Measurements from ENCODE around the gene FNIP2.
"Not testable (repeated sequence)": the region's sequence is repeated elsewhere in the genome, so short reads cannot be mapped to it uniquely, and the experiment has no call there.

FNIP2 gene

DNA sequence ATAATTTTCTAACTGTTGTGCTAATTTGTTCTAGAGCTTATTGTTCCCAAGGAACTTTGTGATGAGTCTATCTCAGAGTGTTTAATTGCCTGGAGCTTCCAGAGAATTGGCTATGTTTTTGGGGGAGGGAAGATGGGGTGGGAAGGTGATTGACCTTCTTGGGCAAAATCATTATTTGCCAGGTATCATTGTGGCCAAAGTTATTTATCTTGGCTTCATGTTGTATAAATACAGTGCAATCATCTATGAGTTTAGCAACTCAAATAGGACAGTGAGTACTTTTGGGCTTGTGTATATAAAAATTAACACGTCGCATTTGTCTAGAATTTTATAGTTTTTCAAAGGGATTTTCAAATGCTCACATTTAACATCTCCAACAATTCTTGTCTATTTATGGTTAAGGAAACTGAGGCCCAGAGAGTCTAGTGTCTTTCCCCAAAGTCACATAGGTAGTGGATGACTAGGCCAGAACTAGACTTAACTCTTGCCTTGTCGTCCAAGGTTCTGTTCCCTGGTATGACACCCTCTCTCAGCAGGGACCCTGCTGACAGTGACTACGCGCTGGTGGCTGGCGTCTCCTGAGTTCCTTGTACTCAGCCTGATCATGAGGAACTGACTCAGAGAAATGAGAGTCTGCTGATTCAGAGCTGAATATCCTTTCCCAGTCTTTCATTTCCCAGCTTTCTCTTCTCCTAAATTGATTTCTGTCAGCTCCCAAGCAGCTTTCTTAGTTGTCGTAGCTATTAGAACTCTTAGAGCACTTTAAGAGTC is 27.7 kb downstream of the FNIP2 start:
- no peak for DNase-seq

DNA sequence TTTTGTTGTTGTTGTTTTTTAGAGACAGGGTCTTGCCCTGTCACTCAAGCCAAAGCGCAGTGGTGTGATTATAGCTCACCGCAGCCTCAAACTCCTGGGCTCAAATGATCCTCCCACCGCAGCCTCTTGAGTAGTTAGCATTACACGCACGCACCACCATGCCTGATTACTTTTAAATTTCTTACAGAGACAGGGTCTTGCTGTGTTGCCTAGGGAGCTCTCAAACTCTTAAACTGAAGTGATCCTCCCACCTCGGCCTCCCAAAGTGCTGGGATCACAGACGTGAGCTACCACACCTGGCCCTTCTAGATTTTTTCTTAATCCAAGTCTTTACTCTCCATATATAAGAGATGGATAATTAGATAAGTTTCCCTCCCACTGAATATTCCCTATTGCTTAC is 29.2 kb downstream of the FNIP2 start:
- DNase-seq, result no peak

DNA sequence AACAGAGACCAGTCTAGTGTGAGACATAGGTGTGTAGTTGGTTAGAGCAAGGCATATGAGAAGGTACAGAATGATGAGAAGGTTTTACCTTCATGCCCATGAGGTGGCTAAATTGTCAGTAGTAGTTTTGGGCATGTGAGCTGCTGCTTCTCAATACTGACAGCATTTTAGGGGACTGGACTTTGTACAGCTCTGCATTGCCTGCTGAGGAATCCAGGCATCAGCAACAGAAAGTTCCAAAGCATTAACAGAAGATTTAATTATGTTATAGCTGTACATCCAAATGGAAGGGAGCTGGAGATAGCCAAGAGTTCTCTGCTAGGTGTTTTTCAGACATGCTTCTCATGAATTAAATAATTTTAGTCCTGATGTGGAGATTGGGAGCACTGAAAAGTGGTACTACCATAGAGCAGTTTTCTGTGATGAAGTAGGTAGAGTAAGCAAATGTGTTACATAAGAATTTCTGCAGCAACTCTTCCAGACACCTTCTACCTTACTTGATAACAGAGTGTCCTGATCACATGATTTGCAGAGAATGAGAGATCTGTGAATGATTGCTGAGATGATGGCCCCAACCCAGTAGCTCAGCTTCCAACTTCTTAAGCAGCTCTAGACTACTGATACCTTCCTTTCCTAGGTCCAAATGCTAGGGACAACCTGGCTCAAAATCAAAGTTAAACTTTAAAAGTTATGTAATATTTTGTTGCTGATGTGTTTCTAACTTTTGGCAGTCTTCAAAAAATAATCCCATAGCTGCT is 30.4 kb downstream of the FNIP2 start:
- DNase-seq, result no peak

DNA sequence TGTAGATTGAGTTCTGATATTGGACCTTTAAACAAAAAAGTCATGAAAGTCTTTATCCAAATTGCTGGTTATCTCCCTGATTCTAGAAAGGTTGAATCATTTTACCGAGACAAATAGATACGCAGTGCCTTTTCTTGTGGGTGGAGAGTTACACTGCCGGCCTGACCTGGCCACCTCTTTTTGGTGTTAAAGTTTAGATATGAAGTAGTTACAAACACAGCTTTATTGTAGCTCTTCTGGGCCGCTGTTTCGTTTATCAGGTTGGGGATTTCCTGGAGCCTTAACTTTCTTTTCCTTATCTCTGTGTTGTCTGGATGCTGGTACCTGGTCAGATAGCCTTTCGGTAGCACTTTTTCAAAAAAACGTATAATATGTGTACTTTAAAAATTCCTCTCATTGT is 31.0 kb downstream of the FNIP2 start:
- no peak for DNase-seq

DNA sequence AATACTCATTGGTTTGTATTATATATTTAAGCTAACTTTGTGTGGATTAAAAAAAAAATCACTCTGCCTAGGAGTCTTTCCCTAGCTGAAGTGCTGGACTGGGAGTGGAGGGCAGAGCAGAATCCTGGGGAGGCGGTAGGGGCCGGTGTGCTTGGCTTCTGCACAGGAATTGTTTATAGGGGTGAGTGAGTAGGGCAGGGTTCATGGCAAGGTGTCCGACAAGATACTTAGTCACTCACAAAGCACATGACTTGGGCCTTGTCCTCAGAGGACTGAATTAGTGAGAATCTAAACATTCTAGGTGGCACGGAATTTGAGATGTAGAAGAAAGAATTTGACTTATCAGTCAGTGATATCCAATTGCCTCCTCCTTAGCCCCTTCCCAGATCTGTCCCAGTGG is 32.2 kb downstream of the FNIP2 start:
- DNase-seq, result no peak

DNA sequence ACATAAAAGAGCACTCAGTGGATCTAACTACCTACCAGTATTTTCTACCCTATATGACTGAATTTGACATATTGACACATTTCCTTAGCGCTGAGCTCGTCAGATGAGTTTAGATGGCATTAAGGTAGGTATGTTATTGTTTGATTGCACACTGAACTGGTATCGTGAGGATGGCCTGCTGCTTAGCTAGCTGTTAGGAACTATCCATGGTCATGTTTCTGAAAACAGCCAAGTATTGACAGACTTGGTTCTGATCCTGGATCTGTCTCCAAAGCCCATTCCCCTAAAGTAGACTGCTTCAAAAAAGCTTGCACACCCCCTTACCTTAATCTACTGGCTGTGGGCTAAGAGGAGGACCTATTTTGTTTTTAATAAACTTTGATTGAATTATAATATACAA is 32.9 kb downstream of the FNIP2 start:
- DNase-seq, result no peak

DNA sequence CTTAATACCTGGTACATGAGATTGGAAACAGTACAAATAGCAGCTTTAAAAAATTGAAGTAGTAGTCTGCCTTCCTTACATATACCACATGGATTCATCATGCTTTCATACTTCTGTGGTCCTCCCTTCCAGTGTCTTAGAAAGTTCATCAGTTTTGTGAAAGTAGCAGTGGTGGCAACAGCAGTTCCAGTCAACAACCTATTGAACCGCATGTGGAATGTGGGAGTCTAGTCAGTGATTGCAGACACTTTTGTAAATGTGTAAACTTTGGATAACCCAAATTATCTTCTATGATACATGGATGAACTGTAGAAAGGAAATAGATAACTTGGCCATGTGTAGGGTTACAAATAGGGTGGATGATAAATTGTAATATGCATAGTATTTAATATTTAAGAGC is 34.1 kb downstream of the FNIP2 start:
- no peak for DNase-seq

DNA sequence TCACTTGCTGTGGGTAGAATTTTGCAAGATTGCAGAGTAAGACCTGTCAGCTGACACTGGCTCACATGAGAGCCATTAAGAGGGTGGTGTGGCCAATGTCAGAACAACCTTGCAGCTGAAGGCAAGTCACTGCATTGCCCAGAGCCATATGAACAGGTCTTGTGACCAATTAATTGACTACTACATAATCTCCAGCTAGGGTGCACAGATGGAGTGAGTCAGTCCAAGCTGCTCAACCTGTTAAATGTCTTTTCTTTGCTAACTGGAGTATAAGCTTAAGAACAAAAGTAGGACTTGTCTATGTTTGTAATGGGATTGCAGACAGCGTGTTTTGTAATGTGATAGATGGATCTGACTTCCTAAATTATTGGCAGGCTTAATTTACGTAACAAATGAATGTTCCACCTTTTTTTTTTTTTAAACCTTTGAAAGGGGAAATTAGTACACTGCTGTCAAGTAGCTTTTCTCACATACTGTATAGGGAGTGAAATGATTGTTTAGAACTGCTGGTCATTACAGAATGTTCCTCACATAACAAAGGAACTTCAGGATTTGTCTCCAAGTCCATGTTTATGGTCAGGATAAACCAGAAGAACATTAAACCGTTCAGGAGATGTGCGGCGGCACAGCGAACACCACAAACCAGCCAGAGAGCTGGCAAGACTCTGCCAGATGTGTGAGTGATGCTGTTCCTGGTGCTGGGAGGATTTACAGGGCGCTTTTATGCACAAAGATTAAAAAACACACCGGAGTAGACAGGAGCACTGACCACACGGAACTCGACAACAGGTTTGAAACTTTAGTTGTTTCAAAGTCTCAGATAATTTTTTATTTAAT is 37.0 kb downstream of the FNIP2 start:
- no peak for DNase-seq

DNA sequence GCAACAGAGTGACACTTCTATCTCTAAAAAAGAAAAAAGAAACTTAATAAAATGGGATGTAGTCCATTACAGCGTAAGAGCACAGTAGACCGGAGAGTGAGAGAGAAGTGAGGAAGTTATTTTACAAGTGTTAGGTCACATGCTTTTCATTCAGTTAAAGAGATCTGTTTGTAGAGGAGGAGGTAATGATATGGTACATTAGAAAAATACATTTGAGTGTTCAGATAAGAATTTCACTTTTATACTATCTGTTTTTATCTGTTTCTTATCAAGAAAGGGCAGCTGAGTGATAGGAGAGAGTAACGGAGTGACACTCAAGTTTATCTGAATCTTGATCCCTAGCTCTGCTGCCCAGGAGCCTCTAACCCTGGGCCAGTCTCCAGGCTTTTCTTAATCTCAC is 38.9 kb downstream of the FNIP2 start:
- DNase-seq, result no peak

DNA sequence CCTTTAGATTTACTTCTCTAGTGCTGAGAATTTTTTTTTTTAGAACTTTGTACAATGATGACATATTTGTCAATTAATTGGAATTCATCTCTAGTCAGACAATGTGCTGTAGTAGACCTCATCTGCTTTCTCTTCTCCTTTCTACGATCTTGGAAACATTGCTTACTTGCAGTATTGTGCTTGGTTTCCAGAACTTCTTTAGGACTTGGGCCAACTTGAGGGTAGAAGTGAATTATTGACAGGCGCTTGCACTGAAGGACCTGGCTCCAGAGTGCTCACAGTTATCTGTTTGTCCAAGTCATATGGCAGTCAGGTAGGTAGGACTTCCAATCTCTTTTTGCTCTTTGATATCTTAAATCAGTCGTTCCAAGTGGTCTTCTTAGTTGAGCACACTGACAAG is 39.6 kb downstream of the FNIP2 start:
- no peak for DNase-seq

DNA sequence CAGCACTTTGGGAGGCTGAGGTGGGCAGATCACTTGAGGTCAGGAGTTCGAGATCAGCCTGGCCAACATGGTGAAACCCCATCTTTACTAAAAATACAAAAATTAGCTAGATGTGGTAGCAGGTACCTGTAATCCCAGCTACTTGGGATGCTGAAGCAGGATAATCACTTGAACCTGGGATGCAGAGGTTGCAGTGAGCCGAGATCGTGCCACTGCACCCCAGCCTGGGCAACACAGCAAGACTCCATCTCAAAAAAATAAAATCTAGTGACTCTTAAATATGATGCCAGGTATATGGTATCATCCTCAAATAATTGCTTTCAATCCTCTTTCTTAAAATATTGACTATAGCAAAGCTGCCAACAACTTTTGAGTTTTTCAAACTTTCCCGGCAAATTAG is 40.4 kb downstream of the FNIP2 start:
- DNase-seq, result not testable (repeated sequence)

DNA sequence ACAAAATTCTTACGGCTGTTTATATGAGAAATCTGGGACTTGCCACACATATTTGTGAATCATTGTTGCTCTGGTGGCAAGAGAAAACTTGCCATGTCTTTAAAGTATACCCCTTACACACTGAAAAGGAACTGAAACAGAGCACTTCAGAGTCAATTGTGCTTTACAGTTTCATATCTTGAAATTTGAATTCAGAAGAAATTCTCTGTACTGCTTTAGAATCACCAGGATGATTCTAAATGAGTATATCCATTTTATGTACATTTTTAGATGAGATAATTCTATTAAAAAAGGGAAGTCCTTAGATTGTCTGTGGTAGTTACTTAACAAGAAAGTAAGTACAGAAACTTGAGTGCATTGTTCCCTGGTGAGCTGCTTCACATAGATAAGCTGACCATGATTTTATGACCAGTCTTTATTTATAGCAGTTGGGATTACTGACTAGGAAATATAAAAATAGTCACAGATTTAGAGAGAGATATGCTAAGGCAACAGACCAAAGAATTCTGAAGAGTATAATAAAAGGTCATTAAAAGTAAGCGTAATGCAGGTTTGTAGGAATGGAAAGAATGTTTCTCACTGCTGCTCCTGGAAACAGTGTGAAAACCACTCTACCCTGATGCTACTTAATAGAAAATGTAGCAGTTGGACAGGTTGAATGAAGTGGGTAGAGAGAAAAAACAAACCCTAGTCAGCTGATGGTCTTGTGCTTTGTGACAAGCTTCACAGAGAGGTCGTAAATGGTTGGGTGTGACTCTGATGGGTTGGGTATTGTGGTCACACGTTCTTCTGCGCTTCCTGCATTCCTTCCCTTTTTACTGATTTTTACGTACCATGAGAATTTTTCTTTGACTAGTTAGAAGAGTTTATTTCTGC is 41.0 kb downstream of the FNIP2 start:
- DNase-seq, result no peak

DNA sequence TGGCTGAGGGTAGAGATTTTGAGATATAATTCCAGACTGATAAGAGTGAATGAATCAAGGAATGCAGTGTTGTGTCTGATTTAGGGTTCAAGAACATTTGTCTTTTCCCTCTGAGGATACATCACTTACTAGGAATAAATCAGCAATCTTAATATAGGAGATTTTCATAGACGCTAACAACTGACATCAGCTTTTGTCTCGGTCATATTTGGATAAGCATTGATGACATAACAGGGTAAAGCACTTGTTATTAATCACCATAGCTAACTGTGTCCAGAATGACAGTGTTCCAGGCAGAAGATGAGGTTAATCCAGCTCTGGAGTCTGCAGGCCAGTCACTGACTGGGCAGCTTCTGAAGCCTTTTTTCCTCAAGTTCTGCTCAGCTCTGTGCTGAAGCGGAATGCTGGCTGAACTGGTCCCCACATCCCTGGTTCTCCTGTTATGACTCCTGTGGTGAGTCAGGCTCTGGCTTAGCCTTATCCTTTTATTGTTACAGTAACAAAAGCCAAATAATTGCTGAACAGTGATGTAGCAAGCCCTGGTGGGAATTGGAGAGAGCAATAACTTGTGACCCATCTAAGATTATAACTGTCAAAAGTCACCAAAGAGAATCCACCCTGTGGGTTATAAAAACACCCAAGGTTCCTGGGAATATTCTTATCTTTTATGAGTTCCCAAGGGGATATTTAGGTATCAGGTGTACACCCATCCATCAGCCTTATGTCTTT is 41.8 kb downstream of the FNIP2 start:
- DNase-seq, result no peak

DNA sequence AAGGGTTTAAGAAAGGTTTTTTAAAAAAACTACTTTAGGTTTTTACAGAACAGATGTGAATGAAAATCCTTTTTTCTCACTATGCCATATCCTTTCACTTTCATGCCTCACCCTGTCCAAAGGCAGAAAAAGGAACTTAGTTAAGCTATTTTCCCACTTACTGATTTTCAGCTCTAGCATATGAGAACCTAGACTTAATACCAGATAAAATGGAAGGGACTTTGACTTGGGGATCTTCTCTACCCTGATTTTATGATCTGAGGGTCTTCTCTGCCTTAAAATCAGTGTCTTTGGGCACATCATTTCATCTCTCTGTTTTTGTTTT is 42.4 kb downstream of the FNIP2 start:
- no peak for DNase-seq

DNA sequence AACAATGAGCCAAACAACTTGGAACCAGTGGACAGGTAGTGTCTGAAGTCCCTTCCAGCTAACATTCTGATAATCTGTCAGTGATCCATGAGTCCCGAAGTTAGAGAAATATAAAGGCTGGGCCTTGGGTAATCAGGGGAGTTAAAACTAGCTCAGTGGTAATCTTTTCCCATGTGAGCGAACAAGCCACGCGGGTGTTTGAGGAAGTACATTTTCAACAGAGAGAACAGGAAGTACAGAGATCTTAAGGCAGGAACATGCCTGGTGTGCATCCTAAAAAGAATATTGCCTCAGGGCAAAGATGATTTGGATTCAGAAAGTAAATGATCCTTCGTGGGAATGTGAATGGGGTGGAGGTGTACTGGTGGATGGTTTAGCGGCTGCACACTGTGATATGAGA is 42.9 kb downstream of the FNIP2 start:
- DNase-seq, result no peak

DNA sequence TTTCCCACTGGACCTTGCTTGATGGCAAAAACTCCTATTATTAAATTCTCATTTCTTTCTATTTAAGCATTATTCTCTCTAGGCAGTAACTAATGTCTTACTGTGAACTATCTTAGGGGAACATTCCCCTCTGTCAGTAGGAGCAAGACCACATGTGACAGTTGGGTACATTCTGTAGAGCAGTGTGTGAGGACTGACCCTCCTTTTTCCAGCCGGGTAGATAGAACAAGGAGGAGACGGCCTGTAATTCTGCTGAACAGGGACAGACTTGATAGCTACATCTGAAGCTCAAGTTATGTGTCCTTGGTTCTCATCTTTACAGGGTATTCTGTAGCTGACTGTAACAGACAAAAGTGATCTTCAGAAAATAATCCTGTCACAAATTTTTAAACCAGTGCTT is 43.3 kb downstream of the FNIP2 start:
- no peak for DNase-seq

DNA sequence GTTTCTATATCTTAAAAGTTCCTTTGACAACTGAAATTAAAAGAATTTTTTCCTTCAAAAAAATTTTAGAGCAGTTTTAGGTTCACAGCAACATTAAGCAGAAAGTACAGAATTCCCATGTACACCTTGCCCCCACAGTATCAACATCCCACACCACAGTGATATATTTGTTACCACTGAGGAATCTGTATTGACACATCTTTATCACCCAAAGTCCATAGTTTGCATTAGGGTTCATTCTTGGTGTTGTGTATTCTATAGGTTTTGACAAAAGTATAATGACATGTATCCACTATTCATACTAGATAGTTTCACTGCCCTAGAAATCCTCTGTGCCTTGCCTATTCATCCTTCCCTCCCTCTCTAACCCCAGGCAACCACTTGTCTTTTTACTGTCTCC is 43.7 kb downstream of the FNIP2 start:
- DNase-seq, result no peak

DNA sequence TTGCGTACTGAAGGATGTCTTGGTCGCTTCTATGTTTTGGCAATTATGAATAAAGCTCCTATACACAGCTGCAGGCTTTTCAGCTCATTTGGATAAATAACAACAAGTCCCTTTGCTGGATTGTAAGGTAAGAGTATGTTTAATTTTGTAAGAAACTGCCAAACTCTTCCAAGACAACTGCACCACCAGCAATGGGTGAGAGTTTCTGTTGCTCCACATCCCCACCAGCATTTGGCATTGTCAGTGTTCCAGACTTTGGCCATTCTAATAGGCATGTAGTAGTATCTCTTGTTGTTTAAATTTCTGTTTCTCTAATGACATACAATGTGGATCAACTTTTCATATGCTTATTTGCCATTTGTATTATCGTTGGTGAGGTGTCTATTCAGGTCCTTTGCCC is 44.3 kb downstream of the FNIP2 start:
- no peak for DNase-seq

DNA sequence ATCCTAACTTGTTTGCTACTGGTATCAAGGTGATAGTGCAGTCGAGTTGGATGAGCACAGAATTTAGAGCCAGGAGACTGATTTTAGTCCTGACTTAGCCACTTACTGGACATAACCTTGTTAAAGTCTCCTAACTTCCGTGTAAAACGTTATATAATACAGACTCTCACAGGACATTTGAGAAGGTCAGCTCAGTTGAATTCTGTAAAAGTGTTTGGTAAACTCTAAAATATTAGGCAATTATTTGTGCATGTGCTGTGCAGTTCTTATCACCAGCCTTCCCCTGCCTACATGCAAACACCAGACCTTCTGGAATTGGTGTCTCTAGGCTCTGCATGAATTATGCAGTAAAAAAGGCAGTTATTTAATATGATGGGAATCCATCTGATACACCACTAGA is 45.4 kb downstream of the FNIP2 start:
- DNase-seq, result no peak

DNA sequence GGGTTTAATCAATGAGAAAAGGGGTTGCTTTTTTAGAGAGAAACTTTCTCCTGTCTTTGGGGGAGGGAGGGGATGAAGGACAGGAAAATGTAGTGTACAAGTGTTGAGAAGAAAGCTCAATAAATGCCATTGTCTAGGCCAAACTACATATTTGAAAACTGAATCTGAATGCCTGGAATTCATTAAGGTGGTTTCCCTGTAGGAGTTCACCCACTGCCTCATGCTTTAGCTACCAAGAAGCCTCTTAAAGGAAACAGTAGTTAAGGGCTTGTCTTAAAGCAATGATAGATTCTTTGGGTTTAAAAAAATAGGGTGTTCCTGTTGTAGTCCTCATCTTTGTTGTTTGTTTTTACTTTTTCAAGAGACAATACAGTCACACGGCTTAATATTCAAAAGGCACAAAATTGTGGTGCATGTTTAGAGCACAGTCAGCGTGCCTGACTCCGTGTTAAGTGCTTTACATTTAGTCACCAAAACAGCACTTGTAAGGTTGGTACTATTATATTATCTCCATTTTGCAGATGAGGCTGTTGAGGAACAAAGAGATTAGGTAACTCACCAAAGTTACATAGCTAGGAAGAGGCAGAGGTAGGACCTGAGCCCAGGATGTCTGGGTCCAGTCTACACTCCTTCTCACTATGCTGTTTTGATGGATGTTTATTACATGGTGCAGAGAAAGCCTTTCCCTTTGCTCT is 46.0 kb downstream of the FNIP2 start:
- DNase-seq, result no peak

DNA sequence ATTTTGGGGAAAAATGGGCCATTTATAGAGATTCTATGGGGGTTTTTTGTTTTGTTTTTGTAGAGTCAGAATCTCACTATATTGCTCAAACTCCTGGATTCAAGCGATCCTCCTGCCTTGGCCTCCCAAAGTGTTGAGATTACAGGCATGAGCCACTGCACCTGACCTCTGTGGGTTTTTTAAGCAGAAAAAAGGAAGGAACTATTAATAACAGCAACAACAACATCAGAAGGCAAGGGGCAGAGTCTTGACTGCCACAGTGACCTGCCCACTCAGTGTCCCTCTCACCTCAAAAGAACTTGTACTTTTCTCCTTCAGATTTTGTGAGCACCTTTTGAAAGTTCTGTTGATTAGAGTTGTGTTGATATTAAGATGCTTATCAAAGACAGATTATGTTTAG is 48.1 kb downstream of the FNIP2 start:
- DNase-seq, result no peak

All from cortex of kidney (tissue), 1 donor.